ENCODE results near the gene ADK. TPM values are rescaled to one million over a fixed set of nuclear protein-coding genes. Genes with fewer than 3 reads are reported as not detected.

Gene ADK
- total RNA-seq, 1 donor from 2014 or later, result 47.0 TPM

DNA sequence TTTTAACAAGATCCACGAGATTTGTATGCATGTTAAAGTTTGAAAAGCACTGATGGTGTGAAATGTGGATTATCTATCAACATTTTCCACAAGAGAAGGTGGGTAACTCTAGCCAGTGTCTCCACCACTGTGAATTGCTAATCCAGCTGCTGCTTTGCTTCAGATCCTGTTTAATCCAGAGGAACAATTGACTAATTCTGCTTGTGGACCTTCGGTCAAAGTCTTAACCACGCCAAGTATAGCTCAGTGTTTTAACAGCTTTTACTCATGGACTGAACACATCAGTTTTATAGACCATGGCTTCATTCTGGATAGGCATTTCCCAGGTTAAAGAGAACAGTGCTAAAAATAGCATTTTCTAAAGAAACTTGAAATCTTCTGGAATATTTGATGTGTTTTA lies 23.5 kb downstream of the ADK start:
- no peaks in the 10 kb centered on the region for H3K9me3 Mint-ChIP-seq (ENCODE audit: unreplicated experiment)
- TF ChIP-seq, protein P1, sequence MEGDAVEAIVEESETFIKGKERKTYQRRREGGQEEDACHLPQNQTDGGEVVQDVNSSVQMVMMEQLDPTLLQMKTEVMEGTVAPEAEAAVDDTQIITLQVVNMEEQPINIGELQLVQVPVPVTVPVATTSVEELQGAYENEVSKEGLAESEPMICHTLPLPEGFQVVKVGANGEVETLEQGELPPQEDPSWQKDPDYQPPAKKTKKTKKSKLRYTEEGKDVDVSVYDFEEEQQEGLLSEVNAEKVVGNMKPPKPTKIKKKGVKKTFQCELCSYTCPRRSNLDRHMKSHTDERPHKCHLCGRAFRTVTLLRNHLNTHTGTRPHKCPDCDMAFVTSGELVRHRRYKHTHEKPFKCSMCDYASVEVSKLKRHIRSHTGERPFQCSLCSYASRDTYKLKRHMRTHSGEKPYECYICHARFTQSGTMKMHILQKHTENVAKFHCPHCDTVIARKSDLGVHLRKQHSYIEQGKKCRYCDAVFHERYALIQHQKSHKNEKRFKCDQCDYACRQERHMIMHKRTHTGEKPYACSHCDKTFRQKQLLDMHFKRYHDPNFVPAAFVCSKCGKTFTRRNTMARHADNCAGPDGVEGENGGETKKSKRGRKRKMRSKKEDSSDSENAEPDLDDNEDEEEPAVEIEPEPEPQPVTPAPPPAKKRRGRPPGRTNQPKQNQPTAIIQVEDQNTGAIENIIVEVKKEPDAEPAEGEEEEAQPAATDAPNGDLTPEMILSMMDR (IDR thresholded peaks at IDR 0.05), result no peak

DNA sequence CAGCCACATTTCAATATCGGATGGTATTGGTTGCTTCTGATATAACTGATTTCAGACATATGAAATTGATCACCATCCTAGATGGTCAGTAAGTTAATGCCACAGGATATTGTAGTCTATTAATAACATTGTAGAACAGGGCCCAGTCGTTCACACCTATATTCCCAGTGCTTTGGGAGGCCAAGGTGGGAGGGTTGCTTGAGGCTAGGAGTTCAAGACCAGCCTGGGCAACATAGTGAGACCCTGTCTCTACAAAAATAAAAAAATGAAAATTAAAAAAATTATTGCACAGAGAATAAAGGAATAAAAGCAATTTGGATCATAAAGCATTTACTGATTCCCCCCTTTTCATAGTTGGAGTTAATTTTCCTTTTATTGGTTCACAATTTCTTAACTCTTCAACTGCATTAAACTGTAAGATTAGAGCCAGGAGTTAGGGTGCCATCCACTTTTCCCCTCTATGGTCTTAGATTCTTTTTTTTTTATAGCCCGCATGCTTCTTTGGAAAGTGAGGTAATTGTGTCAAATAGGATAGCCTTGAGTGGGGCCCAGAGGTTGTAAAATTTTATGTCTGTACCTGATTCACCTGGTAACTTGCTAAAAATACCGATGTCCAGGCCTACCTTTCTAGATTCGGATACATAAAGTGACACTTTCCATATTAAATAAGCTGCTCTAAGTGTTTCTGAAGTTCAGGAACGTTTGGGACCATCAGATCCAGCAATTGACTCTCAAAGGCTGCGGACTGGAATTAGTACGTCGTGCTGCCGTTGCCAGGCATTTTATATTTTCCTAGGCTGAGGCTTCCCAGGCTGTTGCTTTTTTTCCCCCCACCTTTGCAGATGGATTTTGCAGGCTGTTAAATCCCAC lies 24.7 kb downstream of the ADK start:
- Mint-ChIP-seq H3K4me1 (ENCODE audit: unreplicated experiment) (peaks cover 38% of the 10 kb centered on the region), H3K4me3 (ENCODE audit: unreplicated experiment) (peak overlapping the region; percentile 89), H3K9me3 (ENCODE audit: unreplicated experiment) (no peaks in the 10 kb centered on the region), H3K27me3 (ENCODE audit: unreplicated experiment) (no peaks in the 10 kb centered on the region), H3K36me3 (ENCODE audit: unreplicated experiment) (no peaks in the 10 kb centered on the region), H3K27ac (ENCODE audit: unreplicated experiment) (peak overlapping the region; percentile 97)
- DNase-seq (ENCODE audit: extremely low spot score, unreplicated experiment), result no peak
- TF ChIP-seq, protein P1 (IDR thresholded peaks at IDR 0.05), result no peak

More for the DNA sequence above, 23.5 kb downstream of the ADK start:
- Mint-ChIP-seq H3K4me1 (ENCODE audit: unreplicated experiment) (peaks cover 42% of the 10 kb centered on the region), H3K27ac (ENCODE audit: unreplicated experiment) (no peak overlapping the region), H3K27me3 (ENCODE audit: unreplicated experiment) (no peaks in the 10 kb centered on the region), H3K36me3 (ENCODE audit: unreplicated experiment) (no peaks in the 10 kb centered on the region), H3K4me3 (ENCODE audit: unreplicated experiment) (no peak overlapping the region)
- no peak for DNase-seq (ENCODE audit: extremely low spot score, unreplicated experiment)

GRCh38 chr10:74176380-74177139 lies 25.5 kb downstream of the ADK start:
- peak overlapping the region; percentile 89 for H3K4me3 Mint-ChIP-seq (ENCODE audit: unreplicated experiment)
- H3K9me3 Mint-ChIP-seq (ENCODE audit: unreplicated experiment), result no peaks in the 10 kb centered on the region
- H3K27ac Mint-ChIP-seq (ENCODE audit: unreplicated experiment), result peak overlapping the region; percentile 97
- no peaks in the 10 kb centered on the region for H3K36me3 Mint-ChIP-seq (ENCODE audit: unreplicated experiment)
- DNase-seq (ENCODE audit: extremely low spot score, unreplicated experiment), result peak; percentile 97
- H3K4me1 Mint-ChIP-seq (ENCODE audit: unreplicated experiment), result peaks cover 44% of the 10 kb centered on the region
- TF ChIP-seq, protein P1 (IDR thresholded peaks at IDR 0.05), result no peak
- H3K27me3 Mint-ChIP-seq (ENCODE audit: unreplicated experiment), result no peaks in the 10 kb centered on the region

GRCh38 chr10:74177140-74177677 lies 26.2 kb downstream of the ADK start:
- no peak for DNase-seq (ENCODE audit: extremely low spot score, unreplicated experiment)
- Mint-ChIP-seq H3K27ac (ENCODE audit: unreplicated experiment) (peak overlapping the region; percentile 97), H3K27me3 (ENCODE audit: unreplicated experiment) (no peaks in the 10 kb centered on the region), H3K36me3 (ENCODE audit: unreplicated experiment) (no peaks in the 10 kb centered on the region), H3K4me3 (ENCODE audit: unreplicated experiment) (peak overlapping the region; percentile 89), H3K9me3 (ENCODE audit: unreplicated experiment) (no peaks in the 10 kb centered on the region), H3K4me1 (ENCODE audit: unreplicated experiment) (peaks cover 50% of the 10 kb centered on the region)
- TF ChIP-seq, protein P1 (IDR thresholded peaks at IDR 0.05), result no peak
